Gastrocnemius medialis (tissue), 4 donors: Measurements from ENCODE around the gene COG1.

ENCODE experiments used
- POLR2A ChIP-seq, 2 donors: fragments of 450-650 bp; IDR thresholded peaks; one replicate each; pipeline ENCODE4 v1.6.1; 2017; ENCODE audit warnings: antibody characterized with exemption in 2 of 2, mild to moderate bottlenecking in 2 of 2, moderate library complexity in 2 of 2
- TF ChIP-seq, protein P1 (sequence below), 5 experiments: fragments of 450-650 bp in 3 of 5; fragments of 200-600 bp in 2 of 5; sonication (generic) in 2 of 5; IDR thresholded peaks in 4 of 5; conservative IDR thresholded peaks in 1 of 5; 1 replicate in 4 of 5; 2 replicates in 1 of 5; pipeline ENCODE4 v1.5.1; 2016 to 2019; ENCODE audit warnings: antibody characterized with exemption in 5 of 5, mild to moderate bottlenecking in 3 of 5, moderate library complexity in 3 of 5

DNA sequence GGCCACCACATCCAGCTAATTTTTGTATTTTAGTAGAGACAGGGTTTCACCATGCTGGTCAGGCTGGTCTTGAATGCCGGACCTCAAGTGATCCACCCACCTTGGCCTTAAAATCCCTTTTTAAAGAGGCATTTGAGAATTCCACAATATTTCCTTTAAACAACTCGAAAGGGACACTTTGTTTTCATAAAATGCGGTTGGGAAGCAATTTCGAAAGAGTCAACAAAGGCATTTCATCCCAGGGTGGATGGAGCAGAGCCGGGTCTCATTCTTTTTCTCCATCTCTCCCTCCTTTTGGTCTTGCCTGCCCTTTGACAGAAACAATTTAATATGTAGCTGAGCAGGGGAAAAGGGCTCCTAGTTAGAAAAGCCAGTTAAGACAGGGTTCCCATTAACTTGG lies 13.5 kb upstream of the COG1 start:
- TF ChIP-seq, protein P1, sequence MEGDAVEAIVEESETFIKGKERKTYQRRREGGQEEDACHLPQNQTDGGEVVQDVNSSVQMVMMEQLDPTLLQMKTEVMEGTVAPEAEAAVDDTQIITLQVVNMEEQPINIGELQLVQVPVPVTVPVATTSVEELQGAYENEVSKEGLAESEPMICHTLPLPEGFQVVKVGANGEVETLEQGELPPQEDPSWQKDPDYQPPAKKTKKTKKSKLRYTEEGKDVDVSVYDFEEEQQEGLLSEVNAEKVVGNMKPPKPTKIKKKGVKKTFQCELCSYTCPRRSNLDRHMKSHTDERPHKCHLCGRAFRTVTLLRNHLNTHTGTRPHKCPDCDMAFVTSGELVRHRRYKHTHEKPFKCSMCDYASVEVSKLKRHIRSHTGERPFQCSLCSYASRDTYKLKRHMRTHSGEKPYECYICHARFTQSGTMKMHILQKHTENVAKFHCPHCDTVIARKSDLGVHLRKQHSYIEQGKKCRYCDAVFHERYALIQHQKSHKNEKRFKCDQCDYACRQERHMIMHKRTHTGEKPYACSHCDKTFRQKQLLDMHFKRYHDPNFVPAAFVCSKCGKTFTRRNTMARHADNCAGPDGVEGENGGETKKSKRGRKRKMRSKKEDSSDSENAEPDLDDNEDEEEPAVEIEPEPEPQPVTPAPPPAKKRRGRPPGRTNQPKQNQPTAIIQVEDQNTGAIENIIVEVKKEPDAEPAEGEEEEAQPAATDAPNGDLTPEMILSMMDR (IDR thresholded peaks at IDR 0.05 in 4 of 5, conservative IDR thresholded peaks at IDR 0.05 in 1 of 5): no peak
- TF ChIP-seq POLR2A (IDR thresholded peaks at IDR 0.05): no peak
